HG02678 (cell line): ENCODE results near the gene NOX3.
"Not testable (repeated sequence)": the region's sequence is repeated elsewhere in the genome, so short reads cannot be mapped to it uniquely, and the experiment has no call there.

Experiments used
- ATAC-seq: cut with Tn5 transposase; IDR thresholded peaks from one replicate; pipeline ENCODE4 v1.9.1; 2021; ENCODE audit warnings: mild to moderate bottlenecking, moderate library complexity; ENCODE audit not compliant: unreplicated experiment

The NOX3 gene

DNA sequence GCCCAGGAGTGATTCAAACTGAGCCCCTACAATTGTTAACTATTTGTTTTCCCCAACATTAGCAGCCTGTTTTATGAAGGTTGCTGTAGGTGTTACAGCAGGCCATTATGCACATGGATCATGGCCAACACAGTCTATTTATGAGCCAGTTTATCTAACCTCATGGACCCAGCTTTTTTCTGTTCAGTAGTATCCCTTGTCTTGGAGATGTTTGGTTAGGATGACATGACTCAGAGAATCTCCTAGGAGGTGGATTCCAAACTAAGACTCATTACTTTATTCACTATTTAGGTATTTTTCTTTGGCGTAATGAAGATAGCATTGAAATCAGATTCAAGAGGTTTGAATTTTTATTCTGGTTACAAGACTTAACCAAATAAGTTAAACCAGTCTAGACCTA is 78.6 kb downstream of the NOX3 start:
- no peak for ATAC-seq

DNA sequence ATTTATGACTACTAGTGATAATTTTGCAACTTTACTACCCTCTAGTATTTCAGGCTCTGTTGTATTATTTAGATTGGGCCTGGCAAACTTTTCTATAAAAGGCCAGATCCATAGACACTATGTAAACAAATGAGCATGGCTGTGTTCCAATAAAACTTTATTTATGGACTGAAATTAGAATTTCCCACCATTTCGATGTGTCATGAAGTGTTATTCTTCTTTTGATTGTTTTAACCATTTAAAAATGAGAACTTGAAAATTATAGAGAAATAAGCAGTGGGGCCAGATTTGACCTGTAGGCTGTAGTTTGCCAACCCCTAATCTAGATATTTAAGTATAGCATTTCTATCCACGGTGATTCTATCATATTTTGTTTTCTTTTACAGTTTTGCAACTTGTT is 79.8 kb downstream of the NOX3 start:
- no peak for ATAC-seq

DNA sequence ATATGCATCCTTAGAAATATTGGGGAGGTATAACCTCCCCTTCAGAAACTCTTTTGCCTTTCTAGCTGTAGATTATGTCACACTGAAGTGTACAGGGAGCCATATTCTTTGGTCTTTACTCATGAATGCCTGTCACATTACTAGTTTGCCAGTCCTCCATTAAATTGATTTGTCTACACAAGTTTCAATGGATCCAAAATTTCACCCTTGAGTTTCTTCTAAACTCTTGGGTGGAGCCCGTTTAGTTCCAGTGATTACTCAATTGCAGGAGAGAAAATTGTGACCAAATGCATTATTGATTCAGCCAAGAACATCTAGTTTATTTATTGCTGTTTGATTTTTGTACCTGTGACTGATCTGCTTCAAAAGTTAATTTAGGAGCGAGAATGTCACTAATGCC is 81.0 kb downstream of the NOX3 start:
- ATAC-seq: no peak

DNA sequence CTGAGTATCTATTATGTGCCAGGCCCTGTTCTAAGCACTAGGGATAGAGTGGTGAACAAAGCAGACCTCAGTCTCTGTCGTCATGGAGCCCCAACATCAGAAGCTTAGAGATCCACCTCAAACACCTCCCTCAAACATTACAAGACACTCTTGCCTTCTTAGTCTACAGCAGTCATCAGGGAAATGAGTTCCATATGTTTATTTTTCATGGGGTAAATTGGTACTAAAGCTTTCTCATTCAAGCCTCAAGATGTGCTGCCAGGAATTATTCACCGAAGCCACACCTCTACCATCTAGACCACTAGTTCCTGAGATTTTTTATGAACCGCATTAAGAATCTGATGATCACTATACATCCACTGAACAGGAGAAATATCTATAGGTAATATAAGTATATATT is 82.4 kb downstream of the NOX3 start:
- no peak for ATAC-seq

DNA sequence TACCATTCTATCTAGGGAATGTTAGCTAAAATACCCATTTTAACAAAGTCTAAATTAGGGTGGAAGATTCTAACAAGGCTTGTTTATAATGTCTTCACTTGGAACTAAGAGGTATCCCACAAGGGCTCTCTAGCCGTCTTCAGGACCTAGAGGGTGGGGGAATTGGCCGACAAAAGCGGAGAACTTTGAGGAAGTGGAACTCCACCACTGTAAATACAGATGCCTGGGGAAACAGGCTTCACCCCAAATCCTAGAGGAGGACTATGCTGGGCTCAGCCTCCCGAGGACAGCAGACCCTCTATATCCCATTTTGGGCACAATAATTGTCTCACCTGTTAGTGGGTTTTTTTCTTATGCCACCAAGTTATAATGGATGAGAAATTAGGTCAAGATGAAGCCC is 83.4 kb downstream of the NOX3 start:
- ATAC-seq: no peak

DNA sequence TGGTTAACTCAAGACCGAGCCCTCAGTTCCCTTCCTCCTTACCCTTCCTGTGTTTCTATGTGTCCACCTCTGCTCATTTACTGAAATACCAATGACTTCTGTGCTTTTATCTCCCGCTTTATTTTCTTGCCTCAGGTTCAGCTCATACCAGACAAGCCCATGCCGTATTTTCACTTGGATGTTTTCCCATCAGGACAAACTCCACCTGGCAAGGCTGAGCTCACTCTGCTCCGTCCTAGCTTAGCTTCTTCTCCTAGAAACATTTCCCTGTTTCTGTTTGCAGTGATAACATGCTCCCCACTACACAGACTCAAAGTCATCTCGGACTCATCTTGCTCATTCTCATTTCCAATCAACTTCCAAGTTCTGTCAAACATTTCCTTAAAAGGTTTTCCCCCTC is 84.4 kb downstream of the NOX3 start:
- no peak for ATAC-seq

DNA sequence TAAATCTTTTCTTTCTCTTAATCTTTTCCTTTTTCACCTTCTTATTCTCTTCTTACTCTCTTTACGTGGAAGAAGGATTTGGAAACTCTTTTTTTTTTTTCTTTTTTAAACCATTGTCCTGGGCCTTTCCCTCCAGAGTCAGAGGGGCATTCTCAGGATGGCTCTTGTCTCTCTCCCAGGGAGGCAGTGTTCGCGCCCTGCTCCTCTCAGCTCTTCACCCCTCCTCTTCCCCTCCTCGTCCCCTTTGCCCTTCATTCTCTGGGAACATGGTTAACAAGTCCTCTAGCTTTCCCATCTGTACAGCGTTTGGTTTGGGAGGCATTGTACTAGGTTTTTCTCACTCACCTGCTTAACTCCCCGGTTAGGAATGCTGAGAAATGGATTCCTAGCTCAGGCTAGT is 89.3 kb downstream of the NOX3 start:
- no peak for ATAC-seq

DNA sequence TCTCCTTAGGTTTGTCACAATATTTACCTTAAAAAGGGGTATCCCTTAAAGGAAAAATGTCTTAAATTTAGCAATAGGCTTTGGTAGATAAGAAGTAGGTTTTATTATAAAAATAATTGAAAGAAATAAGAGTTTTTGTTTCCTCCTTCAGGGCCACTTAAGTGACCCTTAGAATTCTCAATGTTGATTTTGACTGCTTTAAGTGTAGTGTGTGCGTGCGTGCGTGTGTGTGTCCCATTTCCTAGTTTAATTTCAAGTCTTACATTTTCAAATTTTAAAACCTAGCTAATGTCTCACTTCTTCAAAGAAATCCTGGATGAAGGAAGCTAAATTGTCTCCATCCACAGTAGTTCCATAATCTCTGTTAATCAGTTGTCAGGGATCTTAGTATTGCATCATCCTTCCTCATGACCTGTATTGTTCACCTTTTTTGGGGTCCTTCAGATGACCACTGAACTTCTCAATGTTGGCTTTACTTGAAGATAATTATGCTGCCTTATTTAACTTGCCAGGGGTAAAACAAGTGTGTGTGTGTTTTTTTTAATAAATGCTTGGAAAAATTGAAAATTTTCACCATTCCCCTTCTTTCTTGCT is 90.7 kb downstream of the NOX3 start:
- ATAC-seq: no peak

DNA sequence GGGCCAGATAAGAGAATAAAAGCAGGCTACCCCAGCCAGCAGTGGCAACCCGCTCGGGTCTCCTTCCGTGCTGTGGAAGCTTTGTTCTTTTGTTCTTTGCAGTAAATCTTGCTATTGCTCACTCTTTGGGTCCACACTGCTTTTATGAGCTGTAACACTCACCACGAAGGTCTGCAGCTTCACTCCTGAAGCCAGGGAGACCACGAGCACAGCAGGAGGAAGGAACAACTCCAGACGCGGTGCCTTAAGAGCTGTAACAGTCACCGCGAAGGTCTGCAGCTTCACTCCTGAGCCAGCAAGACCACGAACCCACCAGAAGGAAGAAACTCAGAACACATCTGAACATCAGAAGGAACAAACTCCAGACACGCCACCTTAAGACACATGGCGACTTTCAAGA is 91.6 kb downstream of the NOX3 start:
- not testable (repeated sequence) for ATAC-seq

DNA sequence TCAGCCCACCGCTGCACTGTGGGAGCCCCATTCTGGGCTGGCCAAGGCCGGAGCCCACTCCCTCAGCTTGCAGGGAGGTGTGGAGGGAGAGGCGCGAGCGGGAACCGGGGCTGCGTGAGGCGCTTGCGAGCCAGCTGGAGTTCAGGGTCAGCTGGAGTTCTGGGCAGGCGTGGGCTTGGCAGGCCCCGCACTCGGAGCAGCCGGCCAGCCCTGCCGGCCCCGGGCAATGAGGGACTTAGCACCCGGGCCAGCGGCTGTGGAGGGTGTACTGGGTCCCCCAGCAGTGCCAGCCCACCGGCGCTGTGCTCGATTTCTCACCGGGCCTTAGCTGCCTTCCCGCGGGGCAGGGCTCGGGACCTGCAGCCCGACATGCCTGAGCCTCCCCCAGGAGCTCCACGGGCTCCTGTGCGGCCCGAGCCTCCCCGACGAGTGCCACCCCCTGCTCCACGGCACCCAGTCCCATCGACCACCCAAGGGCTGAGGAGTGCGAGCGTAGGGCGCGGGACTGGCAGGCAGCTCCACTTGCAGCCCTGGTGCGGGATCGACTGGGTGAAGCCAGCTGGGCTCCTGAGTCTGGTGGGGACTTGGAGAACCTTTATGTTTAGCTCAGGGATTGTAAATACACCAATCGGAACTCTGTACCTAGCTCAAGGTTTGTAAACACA is 92.5 kb downstream of the NOX3 start:
- not testable (repeated sequence) for ATAC-seq

DNA sequence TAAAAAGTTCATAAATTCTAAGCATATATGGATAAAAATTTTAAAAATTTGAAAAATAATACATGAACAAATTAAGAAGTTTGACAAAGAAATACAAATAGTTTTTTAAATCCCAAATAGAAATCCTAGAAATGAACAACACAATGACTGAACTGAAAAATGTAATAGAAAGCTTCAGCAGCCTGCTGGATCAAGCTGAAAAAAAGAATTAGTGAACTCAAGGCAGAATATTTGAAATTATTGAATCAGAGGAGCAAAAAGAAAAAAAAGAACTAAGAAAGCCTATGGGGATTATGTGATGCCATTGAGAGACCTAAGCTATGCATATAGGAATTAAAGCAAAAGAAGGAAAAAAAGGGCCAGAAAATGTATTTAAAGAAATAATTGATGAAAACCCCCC is 101.5 kb downstream of the NOX3 start:
- no peak for ATAC-seq

DNA sequence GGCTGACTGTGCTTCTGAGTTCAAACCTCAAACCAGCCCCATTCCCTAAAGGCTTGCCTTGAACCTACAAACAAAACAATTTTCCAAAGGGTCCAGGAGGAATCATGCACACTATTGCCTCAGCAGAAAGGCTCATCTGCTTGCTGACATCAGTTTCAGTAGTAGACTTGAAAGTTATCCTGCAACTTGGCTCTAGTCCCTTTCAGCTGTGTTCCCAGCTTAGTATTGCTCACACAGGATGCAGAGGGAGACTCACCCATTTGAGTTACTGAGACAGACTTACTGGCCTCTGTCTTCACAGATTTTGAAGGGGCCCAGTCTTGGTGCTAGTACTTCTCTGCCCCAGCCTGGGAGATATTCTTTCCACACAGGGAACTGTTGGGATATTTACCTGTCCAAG is 102.8 kb downstream of the NOX3 start:
- ATAC-seq: no peak

DNA sequence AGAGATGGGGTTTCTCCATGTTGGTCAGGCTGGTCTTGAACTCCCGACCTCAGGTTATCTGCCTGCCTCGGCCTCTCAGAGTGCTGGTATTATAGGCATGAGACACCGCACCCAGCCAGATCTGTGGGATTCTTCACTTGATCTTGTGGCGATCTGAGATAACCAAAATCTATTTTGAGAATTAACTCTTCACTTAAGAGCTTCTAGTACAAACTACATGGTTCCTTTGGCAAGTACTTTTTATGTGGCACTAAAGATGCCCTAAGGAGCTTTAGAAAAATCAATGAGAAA is 103.6 kb downstream of the NOX3 start:
- ATAC-seq: no peak

DNA sequence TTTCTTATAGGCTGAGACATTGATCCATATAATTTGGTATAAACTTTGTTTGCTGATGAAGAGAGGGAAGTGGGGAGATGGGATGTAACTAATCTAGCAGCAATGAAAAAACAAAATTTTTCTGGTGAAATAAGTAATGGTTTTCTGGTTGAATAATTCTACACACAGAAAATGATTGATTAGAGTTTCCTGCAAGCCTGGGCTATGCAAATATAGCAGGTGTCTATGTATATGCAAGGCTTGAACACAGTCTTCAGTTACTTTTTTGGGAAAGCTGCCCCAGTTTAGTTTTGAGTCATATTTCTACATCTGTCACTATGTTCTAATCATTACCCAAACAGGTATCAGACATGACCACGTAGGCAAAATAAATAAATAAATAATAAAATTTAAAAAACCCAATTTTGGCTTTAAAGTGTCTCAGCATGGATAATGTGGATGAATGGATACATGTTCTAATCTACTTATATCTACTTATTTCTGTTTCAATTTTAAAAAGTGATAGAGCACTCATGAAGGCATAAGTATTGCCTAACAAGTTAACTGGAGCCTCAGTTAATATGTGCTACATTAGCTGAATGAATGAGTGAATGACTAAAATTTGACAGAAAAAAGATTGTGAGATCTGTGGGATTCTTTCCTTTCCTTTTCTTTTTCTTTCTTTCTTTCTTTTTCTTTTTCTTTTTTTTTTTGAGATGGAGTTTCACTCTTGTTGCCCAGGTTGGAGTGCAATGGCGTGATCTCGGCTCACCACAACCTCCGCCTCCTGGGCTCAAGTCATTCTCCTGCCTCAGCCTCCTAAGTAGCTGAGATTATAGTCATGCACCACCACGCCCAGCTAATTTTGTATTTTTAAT is 104.1 kb downstream of the NOX3 start:
- peak; percentile 93 for ATAC-seq

DNA sequence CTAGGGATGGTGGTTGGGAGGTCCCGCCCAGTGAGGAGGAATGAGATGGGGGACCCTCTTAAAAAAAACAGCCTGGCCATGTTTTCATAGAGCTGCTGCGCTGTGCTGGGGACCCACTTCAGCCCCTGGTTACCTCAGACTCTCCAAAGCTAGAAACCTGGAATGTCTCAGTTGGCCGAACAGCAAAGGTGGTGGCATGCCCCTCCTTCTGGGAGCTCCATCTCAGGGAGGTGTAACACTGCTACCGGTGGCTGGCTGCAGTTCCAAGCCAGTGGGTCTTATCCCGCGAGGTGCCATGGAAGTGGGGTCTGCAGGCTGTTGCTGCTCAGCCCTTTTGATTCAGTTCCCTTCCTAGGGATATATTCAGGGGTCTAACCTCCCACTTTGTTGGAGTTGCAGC is 105.7 kb downstream of the NOX3 start:
- ATAC-seq: no peak

DNA sequence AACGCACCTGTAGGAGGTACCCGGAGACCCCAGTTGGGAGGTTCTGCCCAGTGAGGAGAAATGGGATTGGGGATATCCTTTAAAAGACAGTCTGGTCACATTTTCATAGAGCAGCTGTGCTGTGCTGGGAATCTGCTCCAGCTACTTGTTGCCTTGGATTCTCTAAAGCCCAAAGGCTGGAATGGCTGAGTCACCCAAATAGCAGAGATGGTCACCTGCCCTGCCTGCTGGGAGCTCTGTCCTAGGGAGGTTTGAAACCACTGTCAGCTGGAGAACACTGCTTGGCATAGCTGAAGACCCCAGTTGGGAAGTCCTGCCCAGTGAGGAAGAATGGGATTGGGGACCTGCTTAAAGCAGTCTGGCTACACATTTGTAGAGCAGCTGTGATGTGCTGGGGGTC is 106.5 kb downstream of the NOX3 start:
- no peak for ATAC-seq

DNA sequence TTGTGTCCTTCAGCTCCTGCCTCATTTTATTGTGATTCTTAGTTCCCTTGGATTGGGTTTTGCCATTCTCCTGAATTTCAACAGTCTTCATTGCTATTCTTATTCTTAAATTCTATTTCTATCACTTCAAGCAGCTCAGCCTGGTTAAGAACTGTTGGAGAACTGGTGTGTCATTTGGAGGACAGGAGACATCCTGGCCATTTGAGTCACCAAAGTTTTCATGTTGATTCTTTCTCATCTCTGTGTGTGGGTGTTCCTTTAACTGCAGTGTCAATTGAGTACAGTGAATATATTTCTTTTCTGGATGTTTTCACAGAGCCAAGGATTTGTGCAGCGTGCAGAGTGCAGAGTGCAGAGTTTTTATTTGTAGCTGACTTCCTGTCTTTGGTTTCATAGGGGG is 107.8 kb downstream of the NOX3 start:
- ATAC-seq: no peak

DNA sequence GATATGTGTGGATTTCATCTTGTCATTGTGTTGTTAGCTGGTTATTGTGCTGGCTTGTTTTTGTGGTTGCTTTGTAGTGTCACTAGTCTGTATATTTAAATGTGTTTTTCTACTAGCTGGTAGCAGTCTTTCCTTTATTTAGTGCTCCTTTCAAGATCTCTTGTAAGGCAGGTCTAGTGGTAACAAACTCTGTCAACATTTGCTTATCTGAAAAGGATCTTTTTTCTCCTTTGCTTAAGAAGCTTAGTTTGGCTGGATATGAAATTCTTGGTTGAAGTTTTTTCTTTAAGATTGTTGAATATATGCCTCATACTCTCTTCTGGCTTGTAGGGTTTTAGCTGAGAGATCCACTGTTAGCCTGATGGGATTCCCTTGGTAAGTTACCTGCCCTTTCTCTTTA is 108.7 kb downstream of the NOX3 start:
- no peak for ATAC-seq
